ENCODE data around the gene SOX4. TPM values are rescaled to one million over a fixed set of nuclear protein-coding genes. Genes with fewer than 3 reads are reported as not detected.

Gene SOX4
- total RNA-seq, 4 donors from 2014 or later: 0.80 to 1.6 (median 1.0) TPM

DNA sequence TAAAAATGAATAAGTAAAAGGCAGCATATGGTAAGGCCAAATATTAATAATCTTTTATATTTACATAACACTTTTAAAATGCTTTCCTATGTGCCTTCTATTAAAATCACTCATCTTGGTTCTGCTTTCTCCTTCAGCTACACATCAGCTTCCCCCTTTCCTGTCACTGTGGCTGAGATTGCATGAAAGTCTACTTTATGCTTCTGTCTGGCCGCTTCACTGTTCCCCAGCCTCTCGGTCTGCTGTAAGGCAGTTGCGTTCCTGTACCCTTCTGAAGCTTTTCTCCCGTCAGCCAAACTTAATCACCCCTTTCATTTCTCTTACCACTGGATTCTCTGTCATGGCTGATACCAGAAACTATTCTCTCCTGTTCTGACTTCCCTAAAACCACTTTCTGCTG, 34.6 kb downstream of the SOX4 start:
- no peak for TF ChIP-seq POLR2A (IDR thresholded peaks at IDR 0.05)
- TF ChIP-seq, protein P1, sequence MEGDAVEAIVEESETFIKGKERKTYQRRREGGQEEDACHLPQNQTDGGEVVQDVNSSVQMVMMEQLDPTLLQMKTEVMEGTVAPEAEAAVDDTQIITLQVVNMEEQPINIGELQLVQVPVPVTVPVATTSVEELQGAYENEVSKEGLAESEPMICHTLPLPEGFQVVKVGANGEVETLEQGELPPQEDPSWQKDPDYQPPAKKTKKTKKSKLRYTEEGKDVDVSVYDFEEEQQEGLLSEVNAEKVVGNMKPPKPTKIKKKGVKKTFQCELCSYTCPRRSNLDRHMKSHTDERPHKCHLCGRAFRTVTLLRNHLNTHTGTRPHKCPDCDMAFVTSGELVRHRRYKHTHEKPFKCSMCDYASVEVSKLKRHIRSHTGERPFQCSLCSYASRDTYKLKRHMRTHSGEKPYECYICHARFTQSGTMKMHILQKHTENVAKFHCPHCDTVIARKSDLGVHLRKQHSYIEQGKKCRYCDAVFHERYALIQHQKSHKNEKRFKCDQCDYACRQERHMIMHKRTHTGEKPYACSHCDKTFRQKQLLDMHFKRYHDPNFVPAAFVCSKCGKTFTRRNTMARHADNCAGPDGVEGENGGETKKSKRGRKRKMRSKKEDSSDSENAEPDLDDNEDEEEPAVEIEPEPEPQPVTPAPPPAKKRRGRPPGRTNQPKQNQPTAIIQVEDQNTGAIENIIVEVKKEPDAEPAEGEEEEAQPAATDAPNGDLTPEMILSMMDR (IDR thresholded peaks at IDR 0.05 in 4 of 5, conservative IDR thresholded peaks at IDR 0.05 in 1 of 5): no peak
- Histone ChIP-seq H3K4me3 (no peak overlapping the region), H3K27me3 (no peaks in the 10 kb centered on the region), H3K9me3 (no peaks in the 10 kb centered on the region), H3K4me1 (no peaks in the 10 kb centered on the region), H3K27ac (no peak overlapping the region), H3K36me3 (no peaks in the 10 kb centered on the region)
- intact Hi-C loops (cut with DNase I; ENCODE audit: low total_unique reads): no loop called here
- in situ Hi-C loops (cut with MboI; ENCODE audit: low sequenced_read_pairs in 4 of 4): no loop called here
- no peak for ATAC-seq
- DNase-seq: no peak

DNA sequence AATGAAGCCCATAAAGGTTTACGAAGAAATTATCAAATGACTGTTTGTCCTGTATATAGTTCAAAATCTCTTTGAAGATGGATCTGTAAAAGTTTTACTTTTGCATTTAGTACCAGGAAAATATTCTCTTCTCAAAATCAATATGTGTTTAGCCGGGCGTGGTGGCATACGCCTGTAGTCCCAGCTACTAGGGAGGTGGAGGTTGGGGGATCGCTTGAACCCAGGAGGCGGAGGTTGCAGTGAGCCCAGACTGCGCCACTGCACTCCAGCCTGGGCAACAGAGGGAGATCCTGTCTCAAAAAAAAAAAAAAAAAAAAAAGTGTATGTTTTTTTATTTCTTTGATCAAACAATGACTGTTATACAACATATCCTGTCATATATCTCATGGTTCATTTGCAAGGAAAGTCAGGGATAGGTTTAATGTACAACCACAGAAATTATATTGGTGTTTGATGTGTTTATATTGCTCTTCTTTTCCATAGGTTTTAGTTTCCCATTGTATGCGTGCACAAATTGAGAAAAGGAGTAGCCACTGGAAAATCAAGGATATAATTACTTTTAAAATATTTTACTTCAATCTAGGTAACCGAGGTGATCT, 40.1 kb downstream of the SOX4 start:
- in situ Hi-C loops (cut with MboI; ENCODE audit: low sequenced_read_pairs in 4 of 4): no loop called here
- Histone ChIP-seq H3K4me1 (no peaks in the 10 kb centered on the region), H3K27ac (no peak overlapping the region), H3K27me3 (no peaks in the 10 kb centered on the region), H3K4me3 (no peak overlapping the region), H3K9me3 (no peaks in the 10 kb centered on the region), H3K36me3 (no peaks in the 10 kb centered on the region)
- ATAC-seq (no peak), DNase-seq (no peak)
- TF ChIP-seq POLR2A (IDR thresholded peaks at IDR 0.05): no peak
- TF ChIP-seq, protein P1 (IDR thresholded peaks at IDR 0.05 in 4 of 5, conservative IDR thresholded peaks at IDR 0.05 in 1 of 5): no peak
- intact Hi-C loops (cut with DNase I; ENCODE audit: low total_unique reads): no loop called here

DNA sequence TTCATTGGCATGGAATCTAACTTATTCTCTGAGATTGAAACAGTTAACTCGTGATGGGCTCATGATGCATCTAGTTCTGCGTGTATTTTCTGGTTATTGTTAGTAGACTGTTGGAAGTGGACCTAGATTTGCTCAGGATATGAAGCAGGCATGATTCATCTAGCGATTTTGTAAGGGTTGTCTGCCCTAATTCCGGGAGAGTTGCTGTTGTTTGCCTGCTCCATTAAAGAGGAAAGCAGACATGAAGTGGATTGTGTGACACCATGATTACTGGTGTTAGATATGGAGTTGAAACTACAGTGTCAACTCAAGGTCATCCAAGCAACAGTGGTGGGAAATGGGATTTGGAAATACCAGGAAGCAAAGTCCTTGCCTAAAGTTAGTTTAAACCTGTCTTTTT, 41.0 kb downstream of the SOX4 start:
- intact Hi-C loops (cut with DNase I; ENCODE audit: low total_unique reads) (no loop called here), in situ Hi-C loops (cut with MboI; ENCODE audit: low sequenced_read_pairs in 4 of 4) (no loop called here)
- H3K36me3 ChIP-seq: no peaks in the 10 kb centered on the region
- H3K27me3 ChIP-seq: no peaks in the 10 kb centered on the region
- H3K9me3 ChIP-seq: no peaks in the 10 kb centered on the region
- H3K4me1 ChIP-seq: no peaks in the 10 kb centered on the region
- ATAC-seq (no peak), DNase-seq (no peak)
- H3K4me3 ChIP-seq: no peak overlapping the region
- TF ChIP-seq, protein P1 (IDR thresholded peaks at IDR 0.05 in 4 of 5, conservative IDR thresholded peaks at IDR 0.05 in 1 of 5): no peak
- no peak for TF ChIP-seq POLR2A (IDR thresholded peaks at IDR 0.05)
- no peak overlapping the region for H3K27ac ChIP-seq

DNA sequence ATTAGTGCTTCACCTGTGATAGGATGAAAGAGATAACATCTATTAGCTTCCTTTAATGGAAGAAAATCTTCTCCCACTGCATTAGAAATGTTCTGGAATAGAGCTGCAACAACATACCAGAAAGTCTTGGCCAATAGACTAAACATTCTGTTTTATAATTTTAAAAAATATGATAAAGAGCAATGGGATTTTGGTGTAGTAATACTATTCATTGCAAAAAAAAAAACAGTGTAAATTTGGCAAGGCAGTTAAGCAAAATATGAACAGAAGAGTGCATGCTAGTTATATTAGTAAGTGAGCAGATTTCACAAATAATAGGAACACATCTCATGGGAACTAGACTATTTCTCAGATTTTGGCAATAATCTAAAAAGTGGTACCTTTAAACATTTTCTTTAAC, 43.3 kb downstream of the SOX4 start:
- H3K27me3 ChIP-seq: no peaks in the 10 kb centered on the region
- no peak overlapping the region for H3K27ac ChIP-seq
- H3K4me1 ChIP-seq: no peaks in the 10 kb centered on the region
- no peak overlapping the region for H3K4me3 ChIP-seq
- in situ Hi-C loops (cut with MboI; ENCODE audit: low sequenced_read_pairs in 4 of 4): no loop called here
- intact Hi-C loops (cut with DNase I; ENCODE audit: low total_unique reads): no loop called here
- no peaks in the 10 kb centered on the region for H3K36me3 ChIP-seq
- H3K9me3 ChIP-seq: no peaks in the 10 kb centered on the region
- no peak for ATAC-seq
- TF ChIP-seq POLR2A (IDR thresholded peaks at IDR 0.05): no peak
- TF ChIP-seq, protein P1 (IDR thresholded peaks at IDR 0.05 in 4 of 5, conservative IDR thresholded peaks at IDR 0.05 in 1 of 5): no peak
- DNase-seq: no peak

DNA sequence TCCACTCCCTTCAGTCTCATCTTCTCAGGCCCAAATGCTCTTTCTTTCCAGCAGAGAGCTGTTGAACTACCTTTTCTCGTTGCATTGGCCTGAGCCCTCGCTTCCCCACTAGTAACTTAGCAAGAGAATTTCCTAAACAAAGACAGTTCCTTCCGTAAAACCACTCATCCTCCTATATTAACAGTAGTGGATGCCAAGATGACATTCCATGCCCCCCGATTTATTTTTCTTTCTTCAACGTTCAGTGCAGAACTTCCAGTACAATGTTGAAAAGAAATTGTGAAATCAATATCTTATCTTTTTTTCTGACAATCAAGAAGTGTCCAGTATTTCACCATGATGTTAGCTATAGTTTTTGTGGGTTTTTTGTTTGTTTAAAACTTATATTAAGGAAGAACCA, 45.8 kb downstream of the SOX4 start:
- in situ Hi-C loops (cut with MboI; ENCODE audit: low sequenced_read_pairs in 4 of 4): no loop called here
- DNase-seq: no peak
- no peak overlapping the region for H3K4me3 ChIP-seq
- H3K36me3 ChIP-seq: no peaks in the 10 kb centered on the region
- no peaks in the 10 kb centered on the region for H3K4me1 ChIP-seq
- H3K27ac ChIP-seq: no peak overlapping the region
- H3K27me3 ChIP-seq: no peaks in the 10 kb centered on the region
- TF ChIP-seq, protein P1 (IDR thresholded peaks at IDR 0.05 in 4 of 5, conservative IDR thresholded peaks at IDR 0.05 in 1 of 5): no peak
- TF ChIP-seq POLR2A (IDR thresholded peaks at IDR 0.05): no peak
- no peaks in the 10 kb centered on the region for H3K9me3 ChIP-seq
- ATAC-seq: no peak
- intact Hi-C loops (cut with DNase I; ENCODE audit: low total_unique reads): no loop called here

Data from gastrocnemius medialis (tissue), 4 donors.